22Rv1 (cell line): ENCODE measurements around the gene PLXNA2.

Source experiments
- H3K27ac ChIP-seq: fragments of 450-650 bp; 2 replicates; pipeline ENCODE4 v1.5.1; 2017
- ZFX ChIP-seq: fragments of 450-650 bp; IDR thresholded peaks from 2 replicates; pipeline ENCODE4 v1.6.1; 2017; ENCODE audit warnings: antibody characterized with exemption, borderline replicate concordance
- TF ChIP-seq, protein P1 (sequence below): fragments of 450-650 bp; IDR thresholded peaks from 2 replicates; pipeline ENCODE4 v1.5.1; 2017; ENCODE audit warnings: mild to moderate bottlenecking

PLXNA2 gene

DNA sequence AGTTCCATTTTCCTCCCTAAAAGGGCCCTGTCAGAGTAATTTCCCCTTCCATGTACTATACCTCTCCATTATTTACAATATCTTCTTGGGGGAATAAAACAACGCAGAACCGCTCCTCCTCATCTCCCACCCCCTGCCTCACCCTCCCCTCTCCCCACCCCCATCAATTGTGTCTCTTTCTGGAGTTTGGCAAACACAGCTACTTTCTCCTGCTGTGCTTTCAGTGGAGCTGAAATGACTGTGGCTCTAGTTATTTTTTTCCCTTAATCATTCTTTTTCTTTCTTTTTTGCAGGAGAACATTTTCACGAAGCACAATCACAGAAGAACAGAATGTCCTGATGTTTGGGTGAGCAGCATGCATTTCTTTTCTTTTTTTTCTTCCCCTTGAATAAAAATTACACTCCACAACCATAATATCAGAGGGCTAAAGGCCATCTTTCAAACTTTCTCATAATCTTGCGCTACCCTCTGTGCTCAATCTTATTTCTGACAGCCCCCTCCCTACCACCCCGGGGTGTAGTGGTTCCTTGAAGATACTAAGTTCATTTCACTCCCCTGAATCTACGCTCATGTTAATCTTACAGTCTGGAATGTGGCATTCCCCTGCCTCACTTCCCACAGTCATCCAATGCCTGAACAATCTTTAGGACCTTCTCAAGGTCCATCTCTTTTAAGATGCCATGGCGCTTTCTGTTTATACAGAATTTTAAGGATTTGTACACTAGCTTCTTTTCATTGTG, 8.8 kb upstream of the PLXNA2 start:
- TF ChIP-seq, protein P1, sequence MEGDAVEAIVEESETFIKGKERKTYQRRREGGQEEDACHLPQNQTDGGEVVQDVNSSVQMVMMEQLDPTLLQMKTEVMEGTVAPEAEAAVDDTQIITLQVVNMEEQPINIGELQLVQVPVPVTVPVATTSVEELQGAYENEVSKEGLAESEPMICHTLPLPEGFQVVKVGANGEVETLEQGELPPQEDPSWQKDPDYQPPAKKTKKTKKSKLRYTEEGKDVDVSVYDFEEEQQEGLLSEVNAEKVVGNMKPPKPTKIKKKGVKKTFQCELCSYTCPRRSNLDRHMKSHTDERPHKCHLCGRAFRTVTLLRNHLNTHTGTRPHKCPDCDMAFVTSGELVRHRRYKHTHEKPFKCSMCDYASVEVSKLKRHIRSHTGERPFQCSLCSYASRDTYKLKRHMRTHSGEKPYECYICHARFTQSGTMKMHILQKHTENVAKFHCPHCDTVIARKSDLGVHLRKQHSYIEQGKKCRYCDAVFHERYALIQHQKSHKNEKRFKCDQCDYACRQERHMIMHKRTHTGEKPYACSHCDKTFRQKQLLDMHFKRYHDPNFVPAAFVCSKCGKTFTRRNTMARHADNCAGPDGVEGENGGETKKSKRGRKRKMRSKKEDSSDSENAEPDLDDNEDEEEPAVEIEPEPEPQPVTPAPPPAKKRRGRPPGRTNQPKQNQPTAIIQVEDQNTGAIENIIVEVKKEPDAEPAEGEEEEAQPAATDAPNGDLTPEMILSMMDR, result no peak
- no peak for TF ChIP-seq ZFX
- H3K27ac ChIP-seq, result no peak overlapping the region

DNA sequence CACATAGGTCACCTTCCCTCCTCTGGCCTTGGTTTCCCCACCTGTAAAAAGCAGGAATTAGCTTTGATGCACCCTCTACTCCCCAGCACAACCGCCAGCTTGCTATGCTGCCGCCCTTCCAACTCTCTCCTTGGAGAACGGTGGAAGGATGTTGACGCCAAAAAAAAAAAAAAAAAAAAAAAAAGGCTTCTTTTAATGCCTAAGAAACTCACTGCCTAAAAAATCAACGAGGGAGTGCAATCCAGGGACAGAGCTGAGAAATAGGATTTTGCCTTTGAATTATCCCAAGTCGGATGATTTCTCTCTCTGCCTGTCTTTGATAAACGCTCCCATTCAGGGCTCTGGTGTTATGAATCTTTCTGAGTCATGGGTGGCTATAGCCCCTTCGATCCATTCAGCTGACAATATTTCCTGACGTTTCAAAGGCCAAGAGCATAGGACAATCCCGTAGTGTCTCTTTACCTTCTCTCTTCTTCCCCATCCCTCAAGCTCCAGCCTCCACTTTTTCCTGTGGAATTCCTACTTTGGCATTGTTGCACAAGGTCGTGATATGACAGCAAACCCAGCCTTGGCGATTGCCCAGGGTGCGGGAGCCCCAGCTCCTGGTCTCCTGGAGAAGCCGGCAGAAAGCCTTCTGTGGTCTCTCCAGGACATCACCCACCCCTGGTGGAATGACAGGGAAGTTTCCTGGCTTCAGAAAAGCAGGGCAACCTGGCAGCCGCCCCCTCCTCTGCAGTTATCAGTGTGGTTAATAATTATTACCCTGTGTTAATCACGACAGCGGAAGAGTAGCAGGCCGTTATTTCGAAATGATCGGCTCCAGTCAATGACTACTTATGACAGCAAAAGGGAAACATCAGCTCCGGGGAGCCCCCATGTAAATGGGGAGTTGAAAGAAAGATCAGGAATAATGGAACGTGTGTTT, 8.0 kb upstream of the PLXNA2 start:
- no peak overlapping the region for H3K27ac ChIP-seq
- no peak for TF ChIP-seq ZFX
- TF ChIP-seq, protein P1, result no peak

DNA sequence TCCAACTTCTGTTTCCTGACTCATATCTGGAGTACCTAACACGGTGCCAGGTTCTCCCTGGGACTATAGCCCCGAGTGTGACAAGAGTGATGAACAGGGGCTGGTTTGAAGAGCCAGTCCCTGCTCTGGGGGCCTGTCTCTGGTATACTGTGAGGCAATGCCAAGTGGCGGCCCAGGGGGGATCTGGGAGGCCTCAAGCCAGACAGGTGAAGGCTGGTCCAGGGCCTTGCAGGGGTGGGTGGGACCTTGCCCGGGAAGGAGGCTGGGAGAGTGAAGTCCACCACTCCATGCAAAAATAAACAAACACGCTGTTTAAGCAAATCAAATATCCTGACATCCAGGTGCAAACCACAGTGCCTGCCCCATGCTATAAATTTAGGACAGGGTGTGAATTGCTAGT, 6.8 kb upstream of the PLXNA2 start:
- TF ChIP-seq ZFX, result no peak
- TF ChIP-seq, protein P1, result no peak
- no peak overlapping the region for H3K27ac ChIP-seq

DNA sequence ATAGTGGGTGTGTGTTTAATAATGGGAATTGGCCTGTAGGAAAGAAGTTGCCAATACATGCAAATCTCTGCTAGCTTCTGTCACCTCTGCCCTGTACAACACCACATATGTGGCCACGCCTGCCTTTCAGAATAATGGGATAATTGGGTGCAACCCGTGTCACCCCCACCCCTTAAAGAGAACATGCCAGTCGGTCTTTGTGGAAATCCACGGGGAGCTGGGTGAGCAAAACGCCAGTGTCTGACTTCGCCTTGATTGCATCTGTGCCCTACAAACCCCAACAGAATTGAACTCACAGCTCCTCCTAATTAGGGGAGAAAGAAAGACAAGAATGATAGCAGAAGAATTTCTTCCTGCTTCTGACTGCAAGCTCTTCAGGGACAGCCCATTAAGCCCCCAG, 6.4 kb upstream of the PLXNA2 start:
- H3K27ac ChIP-seq, result no peak overlapping the region
- no peak for TF ChIP-seq ZFX
- TF ChIP-seq, protein P1, result no peak

DNA sequence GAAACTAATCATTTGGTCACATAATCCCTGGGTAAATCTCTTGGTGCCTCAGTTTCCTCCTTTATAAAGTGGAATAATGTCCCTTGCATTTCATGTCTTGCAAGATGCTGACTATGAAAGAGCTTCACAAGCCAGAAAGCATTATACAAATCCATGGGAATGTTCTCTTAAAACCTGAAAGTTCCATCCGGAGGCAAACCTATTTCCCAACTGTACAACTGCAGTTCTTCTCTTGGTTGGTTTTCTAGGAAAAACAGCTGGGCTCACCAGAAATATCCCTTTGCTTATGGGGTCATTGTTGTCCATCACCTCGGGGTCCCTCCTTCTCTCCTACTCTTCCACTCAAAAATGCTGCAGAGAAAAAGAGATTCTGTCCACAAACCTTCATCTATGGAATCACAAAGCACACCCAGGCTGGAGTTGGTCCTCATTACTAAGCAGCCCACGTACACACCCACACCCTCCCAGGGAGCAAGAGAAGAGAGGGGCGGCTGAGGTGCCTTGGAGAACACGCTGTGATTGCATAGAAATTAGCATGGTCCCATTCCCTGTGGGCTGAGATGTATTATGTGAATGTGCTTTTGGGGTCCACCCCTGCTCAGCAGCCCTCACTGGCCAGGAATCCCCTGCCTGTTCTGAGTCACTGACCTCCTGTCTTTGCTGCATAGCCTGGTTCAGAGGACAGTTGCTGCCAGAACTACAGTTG, 5.0 kb upstream of the PLXNA2 start:
- no peak overlapping the region for H3K27ac ChIP-seq
- TF ChIP-seq ZFX, result no peak
- TF ChIP-seq, protein P1, result no peak

DNA sequence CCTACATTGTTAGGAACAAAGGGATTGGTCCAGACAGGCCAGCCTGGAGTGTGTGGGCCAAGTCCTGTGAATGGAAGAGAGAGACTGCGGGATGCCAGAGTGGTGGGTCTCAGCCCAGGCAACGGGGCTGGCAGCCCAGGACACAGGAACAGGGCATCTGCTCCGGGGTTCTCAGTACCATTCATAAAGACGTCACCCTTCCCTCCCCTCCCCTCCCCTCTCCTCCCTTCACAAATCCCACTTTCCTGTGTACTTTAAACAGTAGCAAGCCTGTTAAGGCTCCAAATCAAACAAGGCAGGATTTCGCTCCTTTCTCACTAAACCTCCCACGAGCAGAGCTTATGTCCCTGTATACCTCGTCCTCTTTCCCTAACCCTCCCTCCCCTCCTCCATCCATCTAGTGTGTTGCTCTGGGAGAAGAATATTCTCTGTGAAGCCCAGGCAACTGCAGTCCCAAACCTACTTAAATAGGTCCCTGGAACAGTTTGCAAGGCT, 4.2 kb upstream of the PLXNA2 start:
- TF ChIP-seq ZFX, result no peak
- TF ChIP-seq, protein P1, result no peak
- no peak overlapping the region for H3K27ac ChIP-seq
